Ascending aorta (tissue), 2 donors: ENCODE measurements around the gene MYOM1. TPM values are rescaled to one million over a fixed set of nuclear protein-coding genes. Genes with fewer than 3 reads are reported as not detected.

Experiments
- DNase-seq, 2 donors: peaks; one replicate each; pipeline ENCODE4 v3.0.0-alpha.2; 2019; ENCODE audit warnings: low spot score in 2 of 2
- H3K27ac ChIP-seq, 2 donors: fragments of 200-600 bp; sonication (generic); one replicate each; pipeline ENCODE4 v1.5.1; 2016 to 2017; ENCODE audit warnings: mild to moderate bottlenecking in 1 of 2
- H3K27me3 ChIP-seq: fragments of 200-600 bp; sonication (generic); one replicate; pipeline ENCODE4 v1.5.1; 2017
- H3K36me3 ChIP-seq, 2 donors: fragments of 200-600 bp; sonication (generic); one replicate each; pipeline ENCODE4 v1.5.1; 2016
- H3K4me1 ChIP-seq, 2 donors: fragments of 200-600 bp; sonication (generic); one replicate each; pipeline ENCODE4 v1.5.1; 2016 to 2017; ENCODE audit warnings: mild to moderate bottlenecking in 1 of 2
- H3K4me3 ChIP-seq, 2 donors: fragments of 200-600 bp; sonication (generic); one replicate each; pipeline ENCODE4 v1.5.1; 2016 to 2017; ENCODE audit warnings: mild to moderate bottlenecking in 1 of 2
- H3K9me3 ChIP-seq, 2 donors: fragments of 200-600 bp; sonication (generic); one replicate each; pipeline ENCODE4 v1.5.1; 2016
- intact Hi-C: fragments of 100-400 bp; cut with DNase I; formaldehyde crosslinking; loops from one replicate; pipeline ENCODE4 v1.15.1; 2023
- total RNA-seq: library from RNA; depleted of rRNA; stranded (reverse); fragments of >200 nt; gene quantifications from one replicate; pipeline ENCODE4 v1.1.0, GENCODE V29; 2016
- TF ChIP-seq, protein P1 (sequence below), 3 experiments: fragments of 200-600 bp in 2 of 3; fragments of 450-650 bp in 1 of 3; sonication (generic) in 2 of 3; IDR thresholded peaks; one replicate each; pipeline ENCODE4 v1.5.1; 2016 to 2019; ENCODE audit warnings: antibody characterized with exemption in 3 of 3, mild to moderate bottlenecking in 1 of 3, moderate library complexity in 1 of 3

Gene MYOM1
- 7.8 TPM for total RNA-seq

GRCh38 chr18:3219631-3220335, at the start of gene MYOM1:
TSS of gene MYOM1 (minus strand) at chr18:3219968. CDS start at chr18:3215223, 4,745 bp downstream.
- TF ChIP-seq, protein P1, sequence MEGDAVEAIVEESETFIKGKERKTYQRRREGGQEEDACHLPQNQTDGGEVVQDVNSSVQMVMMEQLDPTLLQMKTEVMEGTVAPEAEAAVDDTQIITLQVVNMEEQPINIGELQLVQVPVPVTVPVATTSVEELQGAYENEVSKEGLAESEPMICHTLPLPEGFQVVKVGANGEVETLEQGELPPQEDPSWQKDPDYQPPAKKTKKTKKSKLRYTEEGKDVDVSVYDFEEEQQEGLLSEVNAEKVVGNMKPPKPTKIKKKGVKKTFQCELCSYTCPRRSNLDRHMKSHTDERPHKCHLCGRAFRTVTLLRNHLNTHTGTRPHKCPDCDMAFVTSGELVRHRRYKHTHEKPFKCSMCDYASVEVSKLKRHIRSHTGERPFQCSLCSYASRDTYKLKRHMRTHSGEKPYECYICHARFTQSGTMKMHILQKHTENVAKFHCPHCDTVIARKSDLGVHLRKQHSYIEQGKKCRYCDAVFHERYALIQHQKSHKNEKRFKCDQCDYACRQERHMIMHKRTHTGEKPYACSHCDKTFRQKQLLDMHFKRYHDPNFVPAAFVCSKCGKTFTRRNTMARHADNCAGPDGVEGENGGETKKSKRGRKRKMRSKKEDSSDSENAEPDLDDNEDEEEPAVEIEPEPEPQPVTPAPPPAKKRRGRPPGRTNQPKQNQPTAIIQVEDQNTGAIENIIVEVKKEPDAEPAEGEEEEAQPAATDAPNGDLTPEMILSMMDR (IDR thresholded peaks at IDR 0.05) = no peak
- peaks cover 0 to 3% of the 10 kb centered on the region in 2 donors for H3K4me1 ChIP-seq
- H3K4me3 ChIP-seq = peak within 1 kb of the TSS; percentile 38 to 68
- H3K36me3 ChIP-seq = peaks cover 6 to 7% of the 10 kb centered on the region in 2 donors
- intact Hi-C loops = loop anchor here (2.0 kb wide), 1 partner anchor 27 kb away; the partner anchor contains the start of gene MYL12A
- no peak for DNase-seq
- peak within 1 kb of the TSS; percentile 47 to 84 for H3K27ac ChIP-seq
- no peaks in the 10 kb centered on the region for H3K27me3 ChIP-seq
- H3K9me3 ChIP-seq = no peaks in the 10 kb centered on the region

- H3K27me3 ChIP-seq = no peaks in the 10 kb centered on the region
- no peaks in the 10 kb centered on the region for H3K9me3 ChIP-seq
- peak overlapping the region in 1 of 2 donors; percentile 32 for H3K27ac ChIP-seq
- no peak for DNase-seq
- peaks cover 12 to 15% of the 10 kb centered on the region in 2 donors for H3K36me3 ChIP-seq
- peaks cover 8 to 49% of the 10 kb centered on the region in 2 donors for H3K4me1 ChIP-seq
- intact Hi-C loops = no loop called here
- peak overlapping the region in 1 of 2 donors; percentile 14 for H3K4me3 ChIP-seq
- TF ChIP-seq, protein P1 (IDR thresholded peaks at IDR 0.05) = no peak
Measured at GRCh38 chr18:3269241-3269913, 49.6 kb upstream of the MYOM1 start.

- peaks cover 3 to 6% of the 10 kb centered on the region in 2 donors for H3K36me3 ChIP-seq
- TF ChIP-seq, protein P1 (IDR thresholded peaks at IDR 0.05) = no peak
- no peak for DNase-seq
- no peak overlapping the region for H3K4me3 ChIP-seq
- H3K27ac ChIP-seq = no peak overlapping the region
- H3K9me3 ChIP-seq = no peaks in the 10 kb centered on the region
- H3K4me1 ChIP-seq = peaks cover 15 to 52% of the 10 kb centered on the region in 2 donors
- intact Hi-C loops = no loop called here
- H3K27me3 ChIP-seq = no peaks in the 10 kb centered on the region
Measured at GRCh38 chr18:3268306-3268705, 48.5 kb upstream of the MYOM1 start.

DNA sequence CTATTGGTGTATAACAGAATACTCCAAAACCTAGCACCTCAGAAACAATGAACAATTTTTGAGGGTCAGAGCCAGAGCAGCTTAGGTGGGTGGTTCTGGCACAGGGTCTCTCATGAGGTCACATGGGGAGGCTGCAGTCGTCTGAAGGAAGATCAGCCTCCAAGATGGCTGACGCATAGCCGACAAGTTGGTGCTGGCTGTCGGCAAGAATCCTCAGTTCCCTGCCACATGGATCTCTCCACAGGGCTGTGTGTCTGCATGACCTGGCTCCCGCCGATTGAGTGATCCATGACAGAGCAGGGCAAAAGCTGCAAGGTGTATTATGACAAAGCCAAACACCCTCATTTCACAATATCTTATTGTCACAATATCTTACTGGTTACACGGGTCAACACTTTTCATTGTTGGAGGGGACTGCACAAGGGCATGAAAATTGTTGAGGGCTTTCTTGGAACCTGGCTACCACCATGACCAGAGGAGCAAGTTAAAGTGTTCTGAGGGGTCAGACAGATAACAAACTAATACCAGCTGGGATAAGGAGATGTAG, 46.4 kb upstream of the MYOM1 start:
- Histone ChIP-seq H3K4me1 (peaks cover 15 to 41% of the 10 kb centered on the region in 2 donors), H3K27ac (no peak overlapping the region), H3K36me3 (no peaks in the 10 kb centered on the region), H3K27me3 (no peaks in the 10 kb centered on the region), H3K9me3 (no peaks in the 10 kb centered on the region), H3K4me3 (no peak overlapping the region)
- DNase-seq = no peak
- TF ChIP-seq, protein P1 (IDR thresholded peaks at IDR 0.05) = no peak
- intact Hi-C loops = no loop called here

DNA sequence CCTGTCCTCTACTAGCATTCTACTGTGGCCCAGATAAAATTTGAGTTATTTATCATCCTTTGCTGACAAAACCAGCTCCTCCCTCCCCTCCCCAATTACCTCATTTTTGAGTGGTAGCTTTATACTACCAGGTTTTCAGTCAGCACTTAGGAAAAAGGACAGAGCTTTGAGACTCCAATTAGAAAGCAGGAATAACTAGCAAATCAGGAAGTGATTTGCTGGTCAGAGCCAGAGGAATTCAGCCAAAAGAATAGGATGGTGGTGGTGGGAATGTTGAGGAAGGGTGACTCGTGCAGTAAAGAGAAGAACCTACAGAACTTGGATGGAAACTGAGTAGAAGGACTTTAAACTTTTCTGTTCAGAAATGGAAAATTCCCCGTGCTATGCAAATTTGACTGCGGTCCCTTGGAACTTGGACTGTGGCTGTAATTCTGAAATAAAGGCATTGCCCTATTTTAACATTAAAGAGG, 45.8 kb upstream of the MYOM1 start:
- intact Hi-C loops = no loop called here
- Histone ChIP-seq H3K27me3 (no peaks in the 10 kb centered on the region), H3K4me3 (peak overlapping the region in 1 of 2 donors; percentile 25), H3K9me3 (no peaks in the 10 kb centered on the region), H3K4me1 (peaks cover 15 to 43% of the 10 kb centered on the region in 2 donors), H3K27ac (no peak overlapping the region), H3K36me3 (no peaks in the 10 kb centered on the region)
- no peak for DNase-seq
- TF ChIP-seq, protein P1 (IDR thresholded peaks at IDR 0.05) = no peak
